ENCODE results near the gene TTC6.
"Not testable (repeated sequence)": the region's sequence is repeated elsewhere in the genome, so short reads cannot be mapped to it uniquely, and the experiment has no call there.

TTC6 gene, protein sequence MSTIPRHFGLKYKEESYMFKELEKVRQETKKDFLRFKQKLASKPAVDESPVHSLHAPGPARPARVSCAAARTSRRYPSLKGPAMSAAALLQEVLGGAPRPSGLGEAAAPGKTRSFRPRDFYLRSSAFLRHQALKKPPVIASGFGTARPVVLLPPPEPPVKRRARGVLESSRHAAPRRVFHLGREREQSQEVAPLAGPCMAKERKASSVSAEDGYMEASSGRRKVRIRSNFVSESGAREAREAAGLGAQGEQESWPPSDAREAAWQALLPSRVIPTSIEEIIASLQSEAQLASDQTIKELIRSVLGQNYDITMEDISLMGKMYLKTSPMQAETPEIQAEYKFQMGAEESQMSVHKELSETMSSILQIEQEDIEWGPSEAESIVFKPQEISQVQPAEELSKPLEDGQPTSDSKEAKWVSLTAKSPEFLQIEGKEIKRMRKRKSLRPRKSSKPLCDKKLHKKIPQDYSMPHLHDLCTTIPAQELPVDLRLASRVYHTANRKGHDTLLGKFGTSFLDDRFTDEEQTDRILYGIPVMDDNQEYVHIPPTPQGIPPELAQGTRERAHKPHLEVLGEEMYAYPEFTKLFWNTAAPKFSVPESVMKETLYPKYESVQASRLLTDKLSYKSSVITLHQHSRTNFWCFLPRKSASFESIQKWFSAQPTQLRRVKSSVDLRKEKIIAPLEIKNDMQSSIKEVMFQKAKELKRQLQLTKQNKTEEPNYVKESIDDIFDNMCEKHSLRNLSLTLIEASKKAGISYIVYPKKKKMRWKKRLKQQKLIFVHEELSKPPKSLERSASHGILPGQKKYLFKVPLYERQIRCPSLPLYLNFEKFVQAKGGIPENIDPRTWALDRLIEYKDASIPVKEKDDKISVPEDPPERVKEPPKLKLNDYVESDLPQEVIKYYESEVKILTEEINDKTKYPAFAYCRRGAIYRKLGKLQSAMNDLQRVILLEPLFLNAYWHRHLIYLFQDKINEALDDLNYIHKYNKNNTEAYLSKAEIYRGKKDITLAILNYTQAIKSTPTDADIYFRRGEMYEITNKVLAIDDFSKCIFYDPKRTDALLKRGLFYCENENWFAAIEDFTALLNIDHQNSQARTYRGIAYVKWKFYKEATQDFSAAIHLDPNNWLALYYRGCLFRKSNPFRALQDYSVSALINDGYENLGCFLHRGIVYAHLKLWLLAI (N-terminal part only)

DNA sequence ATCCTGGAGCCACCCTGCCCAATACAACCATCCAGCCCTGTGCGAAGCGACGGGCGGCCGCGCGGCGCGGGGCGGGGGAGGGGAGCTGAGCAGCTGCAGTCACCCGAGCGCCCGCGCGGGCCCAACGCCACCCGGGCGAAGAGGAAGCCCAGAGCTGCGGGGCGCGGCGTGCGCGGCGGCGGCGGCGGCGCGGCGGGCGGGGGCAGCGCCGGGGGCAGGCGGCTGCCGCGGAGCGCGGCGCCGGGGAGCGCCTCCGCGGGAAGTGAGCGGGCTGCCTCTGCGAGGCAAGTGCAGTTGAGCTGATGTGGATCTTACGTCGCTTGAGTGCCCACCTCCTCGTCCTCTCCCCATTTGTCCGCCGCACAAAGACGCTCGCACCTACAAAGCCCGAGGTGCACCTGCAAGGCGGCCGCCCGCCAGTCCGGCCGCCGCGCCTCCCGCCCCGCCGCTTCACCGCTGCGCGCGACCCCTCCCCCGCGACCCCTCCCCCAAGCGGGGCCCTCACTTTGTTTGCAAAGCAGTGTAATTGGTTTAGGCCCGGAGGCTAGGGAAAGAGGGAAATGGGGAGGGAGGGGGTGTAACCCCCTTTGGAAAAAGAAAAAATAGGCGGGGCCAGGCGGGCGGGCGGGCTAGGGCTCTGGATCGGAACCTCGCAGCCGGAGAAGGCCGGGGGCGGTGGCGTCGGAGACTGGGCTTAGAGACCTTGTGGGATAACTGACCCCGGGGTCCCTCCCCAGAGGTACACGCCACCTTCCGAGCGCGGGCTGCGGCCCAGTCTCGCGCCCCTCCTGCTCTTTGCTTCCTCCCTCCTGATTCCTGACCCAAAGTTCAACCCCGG lies at the start of gene TTC6, which contains the start of gene FOXA1:
TSS of gene TTC6 (plus strand) at position 659 of the 838 bp plus-strand sequence. CDS start 26,436 bp downstream, outside the sequence.
TSS of gene FOXA1 (minus strand) at position 279 of the 838 bp plus-strand sequence. CDS start at position 2, 277 bp downstream.
- TF ChIP-seq, protein P1, sequence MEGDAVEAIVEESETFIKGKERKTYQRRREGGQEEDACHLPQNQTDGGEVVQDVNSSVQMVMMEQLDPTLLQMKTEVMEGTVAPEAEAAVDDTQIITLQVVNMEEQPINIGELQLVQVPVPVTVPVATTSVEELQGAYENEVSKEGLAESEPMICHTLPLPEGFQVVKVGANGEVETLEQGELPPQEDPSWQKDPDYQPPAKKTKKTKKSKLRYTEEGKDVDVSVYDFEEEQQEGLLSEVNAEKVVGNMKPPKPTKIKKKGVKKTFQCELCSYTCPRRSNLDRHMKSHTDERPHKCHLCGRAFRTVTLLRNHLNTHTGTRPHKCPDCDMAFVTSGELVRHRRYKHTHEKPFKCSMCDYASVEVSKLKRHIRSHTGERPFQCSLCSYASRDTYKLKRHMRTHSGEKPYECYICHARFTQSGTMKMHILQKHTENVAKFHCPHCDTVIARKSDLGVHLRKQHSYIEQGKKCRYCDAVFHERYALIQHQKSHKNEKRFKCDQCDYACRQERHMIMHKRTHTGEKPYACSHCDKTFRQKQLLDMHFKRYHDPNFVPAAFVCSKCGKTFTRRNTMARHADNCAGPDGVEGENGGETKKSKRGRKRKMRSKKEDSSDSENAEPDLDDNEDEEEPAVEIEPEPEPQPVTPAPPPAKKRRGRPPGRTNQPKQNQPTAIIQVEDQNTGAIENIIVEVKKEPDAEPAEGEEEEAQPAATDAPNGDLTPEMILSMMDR (IDR thresholded peaks at IDR 0.05; ENCODE audit: control insufficient read depth, extremely low read depth, insufficient read depth), result no peak
- H3K4me3 ChIP-seq (ENCODE audit: low read depth, low read length), result peak within 1 kb of the TSS; percentile 69
- DNase-seq (ENCODE audit: low read depth), result no peak

DNA sequence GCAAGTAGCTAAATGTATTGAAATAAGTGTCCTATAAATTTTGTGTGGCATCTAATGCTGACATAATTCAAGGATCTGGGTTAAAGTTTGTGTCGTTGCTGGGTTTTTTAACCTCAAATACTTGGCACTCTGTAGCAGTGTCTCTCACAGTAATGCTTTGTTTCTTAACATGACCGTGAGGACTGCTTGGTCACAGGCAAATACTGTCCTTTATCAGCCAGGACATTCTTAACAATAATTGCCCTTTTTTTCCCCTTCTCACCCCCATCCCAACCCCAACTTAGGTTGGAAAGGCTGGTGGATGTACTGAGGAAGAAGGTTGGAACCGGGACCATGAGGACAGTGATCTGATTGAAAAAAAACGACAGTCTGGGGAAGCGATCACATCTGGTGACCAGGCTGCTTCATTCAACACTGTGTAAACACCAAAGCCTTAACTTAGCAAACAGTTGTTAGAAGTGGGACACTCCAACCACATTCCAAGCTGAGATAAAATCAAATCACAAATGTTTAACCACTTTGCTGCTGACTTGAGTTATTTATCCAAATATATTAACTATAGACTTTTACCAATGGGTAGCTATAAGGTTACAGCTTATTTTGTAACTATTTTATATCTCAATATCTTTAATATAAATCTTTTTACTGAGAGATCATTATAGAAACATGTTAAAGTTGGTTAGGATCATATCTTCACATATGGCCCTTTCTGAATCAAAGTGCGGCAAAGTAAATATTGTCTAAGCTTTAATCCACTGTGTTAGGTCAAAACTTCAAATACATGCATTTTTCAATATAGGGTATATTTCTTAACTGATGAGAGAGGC lies 48.6 kb upstream of the TTC6 start:
- peak; percentile 93 for DNase-seq (ENCODE audit: low read depth)
- TF ChIP-seq, protein P1 (IDR thresholded peaks at IDR 0.05; ENCODE audit: control insufficient read depth, extremely low read depth, insufficient read depth), result no peak
- H3K4me3 ChIP-seq (ENCODE audit: low read depth, low read length), result no peak overlapping the region

DNA sequence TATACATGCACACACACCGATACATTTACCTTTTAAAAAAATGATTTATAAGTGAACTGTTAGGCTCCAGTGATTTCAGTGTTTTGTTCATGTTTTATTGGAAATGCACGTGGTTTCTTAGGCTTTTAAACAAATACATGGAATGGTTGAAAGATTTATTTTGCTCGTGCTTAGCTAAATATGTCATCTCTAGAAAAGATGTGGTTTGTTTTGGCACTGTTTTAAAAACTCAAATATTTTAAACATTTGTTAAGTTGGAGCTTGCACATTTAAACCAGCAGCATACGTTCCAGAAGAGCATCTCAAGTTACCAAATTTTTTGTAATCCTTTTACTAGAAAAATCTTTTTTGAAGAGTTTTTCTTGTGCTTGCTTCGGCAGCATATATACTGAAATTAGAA lies 44.9 kb upstream of the TTC6 start:
- DNase-seq (ENCODE audit: low read depth), result peak; percentile 69
- TF ChIP-seq, protein P1 (IDR thresholded peaks at IDR 0.05; ENCODE audit: control insufficient read depth, extremely low read depth, insufficient read depth), result no peak
- H3K4me3 ChIP-seq (ENCODE audit: low read depth, low read length), result no peak overlapping the region

DNA sequence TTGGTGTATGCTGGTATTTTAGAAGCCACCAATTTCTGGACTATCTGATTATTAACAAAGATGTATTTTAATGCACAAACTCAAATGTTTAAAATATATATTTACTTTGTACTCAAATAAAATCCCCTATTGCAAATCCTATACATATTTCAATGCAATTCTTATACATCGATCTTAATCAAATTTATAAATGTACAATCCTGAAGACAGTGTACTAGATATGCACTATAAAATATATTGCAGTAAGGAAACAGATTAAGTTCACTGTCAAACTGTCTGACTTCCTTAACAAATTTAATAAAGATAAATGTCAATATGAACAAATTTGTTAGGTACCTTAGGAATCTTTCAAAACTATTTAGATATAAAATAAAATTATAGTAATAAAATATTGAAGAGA lies 44.3 kb upstream of the TTC6 start:
- no peak for DNase-seq (ENCODE audit: low read depth)
- TF ChIP-seq, protein P1 (IDR thresholded peaks at IDR 0.05; ENCODE audit: control insufficient read depth, extremely low read depth, insufficient read depth), result no peak
- no peak overlapping the region for H3K4me3 ChIP-seq (ENCODE audit: low read depth, low read length)

DNA sequence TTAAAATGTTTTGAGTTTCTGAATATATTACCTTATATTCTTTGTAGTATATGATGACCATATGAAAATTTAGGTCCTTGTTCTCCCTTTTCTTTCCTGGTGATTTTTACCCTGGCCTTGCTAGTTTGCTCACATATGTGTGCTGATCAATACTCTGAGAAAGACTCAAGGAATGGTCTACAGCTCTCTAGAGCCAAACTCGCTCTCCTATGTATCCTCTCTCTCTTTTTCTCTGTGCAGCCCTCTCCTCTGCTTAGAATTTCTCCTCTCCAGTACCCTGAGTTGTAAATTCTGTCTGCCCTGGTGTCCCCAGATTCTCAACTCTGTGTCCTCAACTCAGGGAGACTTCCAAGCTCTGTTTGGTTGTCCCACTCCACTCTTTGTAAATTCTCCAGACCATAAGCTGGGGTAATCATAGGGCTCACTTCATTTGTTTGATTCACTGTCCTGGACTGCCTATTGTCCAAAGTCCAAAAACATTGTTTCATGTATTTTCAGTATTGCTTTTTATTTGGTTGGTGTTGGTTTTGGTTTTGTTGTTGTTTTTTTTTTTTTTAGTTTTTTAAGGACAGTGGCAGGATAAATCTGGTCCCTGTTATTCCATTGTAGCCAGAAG lies 41.4 kb upstream of the TTC6 start:
- no peak for DNase-seq (ENCODE audit: low read depth)
- no peak overlapping the region for H3K4me3 ChIP-seq (ENCODE audit: low read depth, low read length)
- TF ChIP-seq, protein P1 (IDR thresholded peaks at IDR 0.05; ENCODE audit: control insufficient read depth, extremely low read depth, insufficient read depth), result no peak

DNA sequence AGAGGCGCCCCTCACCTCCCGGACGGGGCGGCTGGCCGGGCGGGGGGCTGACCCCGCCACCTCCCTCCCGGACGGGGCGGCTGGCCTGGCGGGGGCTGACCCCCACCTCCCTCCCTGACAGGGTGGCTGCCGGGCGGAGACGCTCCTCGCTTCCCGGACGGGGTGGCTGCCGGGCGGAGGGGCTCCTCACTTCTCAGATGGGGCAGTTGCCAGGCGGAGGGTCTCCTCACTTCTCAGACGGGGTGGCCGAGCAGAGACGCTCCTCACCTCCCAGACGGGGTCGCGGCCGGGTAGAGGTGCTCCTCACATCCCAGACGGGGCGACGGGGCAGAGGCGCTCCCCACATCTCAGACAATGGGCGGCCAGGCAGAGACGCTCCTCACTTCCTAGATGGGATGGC lies 39.8 kb upstream of the TTC6 start:
- DNase-seq (ENCODE audit: low read depth); H3K4me3 ChIP-seq (ENCODE audit: low read depth, low read length): not testable (repeated sequence)
